GM04503 (cell line): Measurements from ENCODE around the gene SHPK.

Experiments used
- DNase-seq: peaks from one replicate; pipeline ENCODE4 v3.0.0-alpha.2; 2012; ENCODE audit warnings: low read depth

SHPK gene

GRCh38 chr17:3626831-3627768 lies 8.9 kb downstream of the SHPK start:
- no peak for DNase-seq

GRCh38 chr17:3622977-3623594 lies 13.0 kb downstream of the SHPK start:
- DNase-seq, result no peak

GRCh38 chr17:3621146-3621720 lies 14.8 kb downstream of the SHPK start:
- DNase-seq, result no peak

GRCh38 chr17:3615160-3615870 lies 20.7 kb downstream of the SHPK start:
- DNase-seq, result no peak

- DNase-seq, result no peak
Observed at GRCh38 chr17:3613124-3613523, 22.9 kb downstream of the SHPK start.

- DNase-seq, result no peak
Observed at GRCh38 chr17:3610523-3610922, 25.5 kb downstream of the SHPK start.

- no peak for DNase-seq
Observed at GRCh38 chr17:3609689-3610088, 26.4 kb downstream of the SHPK start.

- no peak for DNase-seq
Observed at GRCh38 chr17:3603870-3604259, 32.2 kb downstream of the SHPK start.

- peak; percentile 43 for DNase-seq
Observed at GRCh38 chr17:3603119-3603869, 32.8 kb downstream of the SHPK start.

GRCh38 chr17:3602499-3602898 lies 33.6 kb downstream of the SHPK start:
- DNase-seq, result no peak

- DNase-seq, result no peak
Observed at GRCh38 chr17:3600529-3601205, 35.4 kb downstream of the SHPK start.

- DNase-seq, result no peak
Observed at GRCh38 chr17:3598078-3598477, 38.0 kb downstream of the SHPK start.

GRCh38 chr17:3596804-3597464 lies 39.1 kb downstream of the SHPK start:
- no peak for DNase-seq

- DNase-seq, result no peak
Observed at GRCh38 chr17:3594976-3595375, 41.1 kb downstream of the SHPK start.

GRCh38 chr17:3594051-3594800 lies 41.8 kb downstream of the SHPK start:
- no peak for DNase-seq

GRCh38 chr17:3593384-3593783 lies 42.7 kb downstream of the SHPK start:
- no peak for DNase-seq

GRCh38 chr17:3592216-3592860 lies 43.7 kb downstream of the SHPK start:
- no peak for DNase-seq

- DNase-seq, result no peak
Observed at GRCh38 chr17:3590768-3591167, 45.3 kb downstream of the SHPK start.

- no peak for DNase-seq
Observed at GRCh38 chr17:3590231-3590630, 45.8 kb downstream of the SHPK start.
